ENCODE measurements around the gene HOXB7.

The HOXB7 gene

GRCh38 chr17:48577946-48578615 is 32.7 kb downstream of the HOXB7 start, which contains the start of gene HOXB4:
Gene HOXB4 (minus strand): TSS chr17:48578350. CDS start chr17:48578319, 31 bp downstream.
- Histone ChIP-seq H3K4me3 (ENCODE audit: low read depth in 1 of 2, low read length in 2 of 2) (peak within 1 kb of the TSS; percentile 54 to 73), H3K9me3 (ENCODE audit: low read length) (no peaks in the 10 kb centered on the region), H3K9ac (ENCODE audit: low read length) (peak within 1 kb of the TSS; percentile 82), H3K27me3 (ENCODE audit: control insufficient read depth in 1 of 2, insufficient read depth in 2 of 2, low read length in 2 of 2) (no peaks in the 10 kb centered on the region), H3K36me3 (ENCODE audit: insufficient read depth, low read length) (peaks cover 4% of the 10 kb centered on the region), H3K27ac (ENCODE audit: low read depth, low read length) (peak within 1 kb of the TSS; percentile 94), H3K4me1 (ENCODE audit: insufficient read depth, low read length) (peaks cover 54% of the 10 kb centered on the region)

GRCh38 chr17:48577330-48577945 is 33.4 kb downstream of the HOXB7 start:
- H3K4me1 ChIP-seq (ENCODE audit: insufficient read depth, low read length) = peaks cover 56% of the 10 kb centered on the region
- H3K4me3 ChIP-seq (ENCODE audit: low read depth in 1 of 2, low read length in 2 of 2) = peak overlapping the region; percentile 47 to 73
- H3K27ac ChIP-seq (ENCODE audit: low read depth, low read length) = peak overlapping the region; percentile 91
- peak overlapping the region; percentile 69 for H3K9ac ChIP-seq (ENCODE audit: low read length)
- H3K27me3 ChIP-seq (ENCODE audit: control insufficient read depth in 1 of 2, insufficient read depth in 2 of 2, low read length in 2 of 2) = no peaks in the 10 kb centered on the region
- no peaks in the 10 kb centered on the region for H3K9me3 ChIP-seq (ENCODE audit: low read length)
- H3K36me3 ChIP-seq (ENCODE audit: insufficient read depth, low read length) = peaks cover 4% of the 10 kb centered on the region

- Histone ChIP-seq H3K27me3 (ENCODE audit: control insufficient read depth in 1 of 2, insufficient read depth in 2 of 2, low read length in 2 of 2) (no peaks in the 10 kb centered on the region), H3K36me3 (ENCODE audit: insufficient read depth, low read length) (peaks cover 8% of the 10 kb centered on the region), H3K4me3 (ENCODE audit: low read depth in 1 of 2, low read length in 2 of 2) (peak overlapping the region; percentile 47 to 73), H3K27ac (ENCODE audit: low read depth, low read length) (peak overlapping the region; percentile 91), H3K9me3 (ENCODE audit: low read length) (no peaks in the 10 kb centered on the region), H3K4me1 (ENCODE audit: insufficient read depth, low read length) (peaks cover 63% of the 10 kb centered on the region), H3K9ac (ENCODE audit: low read length) (peak overlapping the region; percentile 79)
Measured at GRCh38 chr17:48576479-48577309, 34.1 kb downstream of the HOXB7 start.

GRCh38 chr17:48575673-48576478 is 34.9 kb downstream of the HOXB7 start:
- no peaks in the 10 kb centered on the region for H3K27me3 ChIP-seq (ENCODE audit: control insufficient read depth in 1 of 2, insufficient read depth in 2 of 2, low read length in 2 of 2)
- peak overlapping the region; percentile 30 to 73 for H3K4me3 ChIP-seq (ENCODE audit: low read depth in 1 of 2, low read length in 2 of 2)

GRCh38 chr17:48575066-48575582 is 35.7 kb downstream of the HOXB7 start:
- H3K27me3 ChIP-seq (ENCODE audit: control insufficient read depth in 1 of 2, insufficient read depth in 2 of 2, low read length in 2 of 2) = no peaks in the 10 kb centered on the region
- H3K9ac ChIP-seq (ENCODE audit: low read length) = peak overlapping the region; percentile 51
- H3K9me3 ChIP-seq (ENCODE audit: low read length) = no peaks in the 10 kb centered on the region
- peak overlapping the region; percentile 95 for H3K27ac ChIP-seq (ENCODE audit: low read depth, low read length)
- H3K36me3 ChIP-seq (ENCODE audit: insufficient read depth, low read length) = peaks cover 8% of the 10 kb centered on the region
- peaks cover 61% of the 10 kb centered on the region for H3K4me1 ChIP-seq (ENCODE audit: insufficient read depth, low read length)
- peak overlapping the region in 1 of 2 donors; percentile 51 for H3K4me3 ChIP-seq (ENCODE audit: low read depth in 1 of 2, low read length in 2 of 2)

More at GRCh38 chr17:48575673-48576478, 34.9 kb downstream of the HOXB7 start:
- no peaks in the 10 kb centered on the region for H3K9me3 ChIP-seq (ENCODE audit: low read length)
- H3K4me1 ChIP-seq (ENCODE audit: insufficient read depth, low read length) = peaks cover 63% of the 10 kb centered on the region
- H3K9ac ChIP-seq (ENCODE audit: low read length) = peak overlapping the region; percentile 79
- peaks cover 8% of the 10 kb centered on the region for H3K36me3 ChIP-seq (ENCODE audit: insufficient read depth, low read length)
- peak overlapping the region; percentile 91 for H3K27ac ChIP-seq (ENCODE audit: low read depth, low read length)

GRCh38 chr17:48574505-48575065 is 36.2 kb downstream of the HOXB7 start:
- Histone ChIP-seq H3K9ac (ENCODE audit: low read length) (peak overlapping the region; percentile 75), H3K4me3 (ENCODE audit: low read depth in 1 of 2, low read length in 2 of 2) (peak overlapping the region in 1 of 2 donors; percentile 51), H3K27ac (ENCODE audit: low read depth, low read length) (peak overlapping the region; percentile 95), H3K9me3 (ENCODE audit: low read length) (no peaks in the 10 kb centered on the region), H3K27me3 (ENCODE audit: control insufficient read depth in 1 of 2, insufficient read depth in 2 of 2, low read length in 2 of 2) (no peaks in the 10 kb centered on the region), H3K36me3 (ENCODE audit: insufficient read depth, low read length) (peaks cover 8% of the 10 kb centered on the region), H3K4me1 (ENCODE audit: insufficient read depth, low read length) (peaks cover 66% of the 10 kb centered on the region)

GRCh38 chr17:48571826-48572417 is 38.9 kb downstream of the HOXB7 start:
- H3K27ac ChIP-seq (ENCODE audit: low read depth, low read length) = peak overlapping the region; percentile 95
- no peaks in the 10 kb centered on the region for H3K9me3 ChIP-seq (ENCODE audit: low read length)
- peak overlapping the region; percentile 75 for H3K9ac ChIP-seq (ENCODE audit: low read length)
- H3K27me3 ChIP-seq (ENCODE audit: control insufficient read depth in 1 of 2, insufficient read depth in 2 of 2, low read length in 2 of 2) = no peaks in the 10 kb centered on the region
- H3K36me3 ChIP-seq (ENCODE audit: insufficient read depth, low read length) = peaks cover 8% of the 10 kb centered on the region
- peak overlapping the region; percentile 2 to 51 for H3K4me3 ChIP-seq (ENCODE audit: low read depth in 1 of 2, low read length in 2 of 2)
- H3K4me1 ChIP-seq (ENCODE audit: insufficient read depth, low read length) = peaks cover 77% of the 10 kb centered on the region

GRCh38 chr17:48571024-48571818 is 39.6 kb downstream of the HOXB7 start:
- Histone ChIP-seq H3K9ac (ENCODE audit: low read length) (peak overlapping the region; percentile 75), H3K36me3 (ENCODE audit: insufficient read depth, low read length) (peaks cover 8% of the 10 kb centered on the region), H3K4me1 (ENCODE audit: insufficient read depth, low read length) (peaks cover 84% of the 10 kb centered on the region), H3K27ac (ENCODE audit: low read depth, low read length) (peak overlapping the region; percentile 95), H3K9me3 (ENCODE audit: low read length) (no peaks in the 10 kb centered on the region), H3K27me3 (ENCODE audit: control insufficient read depth in 1 of 2, insufficient read depth in 2 of 2, low read length in 2 of 2) (no peaks in the 10 kb centered on the region), H3K4me3 (ENCODE audit: low read depth in 1 of 2, low read length in 2 of 2) (peak overlapping the region; percentile 11 to 51)

- Histone ChIP-seq H3K9ac (ENCODE audit: low read length) (peak overlapping the region; percentile 75), H3K4me3 (ENCODE audit: low read depth in 1 of 2, low read length in 2 of 2) (peak overlapping the region; percentile 11 to 51), H3K27ac (ENCODE audit: low read depth, low read length) (peak overlapping the region; percentile 95), H3K9me3 (ENCODE audit: low read length) (no peaks in the 10 kb centered on the region), H3K4me1 (ENCODE audit: insufficient read depth, low read length) (peaks cover 85% of the 10 kb centered on the region), H3K36me3 (ENCODE audit: insufficient read depth, low read length) (peaks cover 10% of the 10 kb centered on the region), H3K27me3 (ENCODE audit: control insufficient read depth in 1 of 2, insufficient read depth in 2 of 2, low read length in 2 of 2) (no peaks in the 10 kb centered on the region)
Measured at GRCh38 chr17:48570325-48571023, 40.3 kb downstream of the HOXB7 start.

Measured in muscle layer of colon (tissue), 2 donors.